ENCODE measurements around the gene DEFB118. TPM values are rescaled to one million over a fixed set of nuclear protein-coding genes. Genes with fewer than 3 reads are reported as not detected.
"Not testable (repeated sequence)": the region's sequence is repeated elsewhere in the genome, so short reads cannot be mapped to it uniquely, and the experiment has no call there.

DEFB118 gene
- total RNA-seq, 1 experiment from 2014 or later, result not detected

DNA sequence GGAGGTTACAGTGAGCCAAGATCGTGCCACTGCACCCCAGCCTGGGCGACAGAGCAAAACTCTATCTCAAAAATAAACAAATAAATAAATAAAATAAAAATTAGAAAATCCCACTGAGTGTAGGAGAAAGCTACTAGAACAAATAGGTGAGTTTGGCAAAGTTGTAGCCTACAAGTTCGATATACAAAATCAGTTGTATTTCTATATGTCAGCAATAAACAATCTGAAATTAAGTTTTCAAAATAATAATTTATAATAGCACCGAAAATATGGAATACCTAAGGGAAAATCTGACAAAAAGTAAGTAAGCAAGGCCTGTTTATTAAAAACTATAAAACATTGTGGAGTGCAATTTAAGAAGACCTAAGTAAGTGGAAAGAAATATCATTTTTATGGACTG, 5.1 kb upstream of the DEFB118 start:
- Histone ChIP-seq H3K9me3 (ENCODE audit: control insufficient read depth, low read depth, low read length) (peaks cover 61% of the 10 kb centered on the region), H3K14ac (ENCODE audit: insufficient read depth, low read length) (no peak overlapping the region)

DNA sequence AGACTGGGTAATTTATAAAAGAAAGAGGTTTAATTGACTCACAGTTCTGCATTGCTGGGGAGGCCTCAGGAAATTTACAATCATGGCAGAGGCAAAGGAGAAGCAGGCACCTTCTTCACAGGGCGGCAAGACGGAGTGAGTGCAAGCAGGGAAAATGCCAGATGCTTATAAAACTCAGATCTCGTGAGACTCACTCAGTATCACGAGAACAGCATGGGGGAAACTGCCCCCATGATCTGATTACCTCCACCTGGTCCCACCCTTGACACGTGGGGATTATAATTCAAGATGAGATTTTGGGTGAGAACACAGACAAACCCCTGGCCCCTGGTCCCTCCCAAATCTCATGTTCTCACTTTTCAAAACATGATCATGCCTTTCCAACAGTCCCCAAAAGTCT, 4.1 kb upstream of the DEFB118 start:
- not testable (repeated sequence) for H2AFZ ChIP-seq (ENCODE audit: low read length); H3K4me3 Mint-ChIP-seq; H3K79me2 ChIP-seq (ENCODE audit: insufficient read depth, low read length); DNase-seq; H3K9ac ChIP-seq (ENCODE audit: extremely low read depth, insufficient read length, low read length); H2BK120ac ChIP-seq (ENCODE audit: low read depth, low read length, poor library complexity, severe bottlenecking); H3K14ac ChIP-seq (ENCODE audit: insufficient read depth, low read length); H3K27ac ChIP-seq (ENCODE audit: insufficient read length, low read depth, low read length); H2BK15ac ChIP-seq (ENCODE audit: low read depth, low read length); H3K18ac ChIP-seq (ENCODE audit: insufficient read length, low read depth, low read length); H3K4me2 ChIP-seq (ENCODE audit: insufficient read depth, insufficient read length, low read length); H4K5ac ChIP-seq (ENCODE audit: insufficient read length, low read depth, low read length); H2AK5ac ChIP-seq (ENCODE audit: insufficient read length, low read length); H3K23ac ChIP-seq (ENCODE audit: insufficient read length, low read depth, low read length); H3K79me1 ChIP-seq (ENCODE audit: insufficient read depth, low read depth, low read length, poor library complexity, severe bottlenecking); H3K4me1 ChIP-seq (ENCODE audit: insufficient read depth, low read length); H4K91ac ChIP-seq (ENCODE audit: insufficient read length, low read depth, low read length); H3T11ph ChIP-seq (ENCODE audit: low read length); H3K4me1 Mint-ChIP-seq; H3K27me3 ChIP-seq (ENCODE audit: insufficient read depth, low read length); H3K27ac Mint-ChIP-seq; H3K56ac ChIP-seq (ENCODE audit: insufficient read length, low read depth, low read length); H3K23me2 ChIP-seq (ENCODE audit: insufficient read length, low read depth, low read length, poor library complexity, severe bottlenecking); H2BK20ac ChIP-seq (ENCODE audit: low read depth, low read length, poor library complexity, severe bottlenecking); H2BK5ac ChIP-seq (ENCODE audit: insufficient read length, low read length); H3K4ac ChIP-seq (ENCODE audit: low read depth, low read length); H2BK12ac ChIP-seq (ENCODE audit: insufficient read length, low read depth, low read length); H3K27me3 Mint-ChIP-seq (ENCODE audit: low read depth); H4K20me1 ChIP-seq (ENCODE audit: control insufficient read depth, insufficient read depth, insufficient read length); H4K8ac ChIP-seq (replicated peaks; ENCODE audit: insufficient read length, low read depth, low read length)
- H3K36me3 Mint-ChIP-seq (ENCODE audit: insufficient read depth in 1 of 3, low read depth in 3 of 3), result peaks cover 4 to 26% (median 8%) of the 10 kb centered on the region in 3 experiments; a peak in 5 of 7 replicates
- peaks cover 81 to 88% of the 10 kb centered on the region in 2 experiments for H3K9me3 Mint-ChIP-seq
- no CpG with 5 or more reads among the region's 5 CpGs for WGBS (ENCODE audit: extremely low coverage, insufficient read length, low lambda C conversion rate)
- peaks cover 65% of the 10 kb centered on the region for H3K9me3 ChIP-seq (ENCODE audit: control insufficient read depth, low read depth, low read length)

More for the DNA sequence above, 5.1 kb upstream of the DEFB118 start:
- H3K27me3 ChIP-seq (ENCODE audit: insufficient read depth, low read length), result no peaks in the 10 kb centered on the region
- H3K4ac ChIP-seq (ENCODE audit: low read depth, low read length), result no peak overlapping the region
- no peak overlapping the region for H2BK12ac ChIP-seq (ENCODE audit: insufficient read length, low read depth, low read length)
- H3K23me2 ChIP-seq (ENCODE audit: insufficient read length, low read depth, low read length, poor library complexity, severe bottlenecking), result no peaks in the 10 kb centered on the region
- H3K4me3 Mint-ChIP-seq, result no peak overlapping the region
- no peaks in the 10 kb centered on the region for H3K79me2 ChIP-seq (ENCODE audit: insufficient read depth, low read length)
- H3K4me1 Mint-ChIP-seq, result no peaks in the 10 kb centered on the region
- no peak overlapping the region for H2BK15ac ChIP-seq (ENCODE audit: low read depth, low read length)
- H2BK20ac ChIP-seq (ENCODE audit: low read depth, low read length, poor library complexity, severe bottlenecking), result no peak overlapping the region
- no peak overlapping the region for H3T11ph ChIP-seq (ENCODE audit: low read length)
- H4K8ac ChIP-seq (replicated peaks; ENCODE audit: insufficient read length, low read depth, low read length), result no peak overlapping the region
- H4K5ac ChIP-seq (ENCODE audit: insufficient read length, low read depth, low read length), result no peak overlapping the region
- no peak overlapping the region for H3K18ac ChIP-seq (ENCODE audit: insufficient read length, low read depth, low read length)
- no peak overlapping the region for H3K9ac ChIP-seq (ENCODE audit: extremely low read depth, insufficient read length, low read length)
- TF ChIP-seq, protein P1, sequence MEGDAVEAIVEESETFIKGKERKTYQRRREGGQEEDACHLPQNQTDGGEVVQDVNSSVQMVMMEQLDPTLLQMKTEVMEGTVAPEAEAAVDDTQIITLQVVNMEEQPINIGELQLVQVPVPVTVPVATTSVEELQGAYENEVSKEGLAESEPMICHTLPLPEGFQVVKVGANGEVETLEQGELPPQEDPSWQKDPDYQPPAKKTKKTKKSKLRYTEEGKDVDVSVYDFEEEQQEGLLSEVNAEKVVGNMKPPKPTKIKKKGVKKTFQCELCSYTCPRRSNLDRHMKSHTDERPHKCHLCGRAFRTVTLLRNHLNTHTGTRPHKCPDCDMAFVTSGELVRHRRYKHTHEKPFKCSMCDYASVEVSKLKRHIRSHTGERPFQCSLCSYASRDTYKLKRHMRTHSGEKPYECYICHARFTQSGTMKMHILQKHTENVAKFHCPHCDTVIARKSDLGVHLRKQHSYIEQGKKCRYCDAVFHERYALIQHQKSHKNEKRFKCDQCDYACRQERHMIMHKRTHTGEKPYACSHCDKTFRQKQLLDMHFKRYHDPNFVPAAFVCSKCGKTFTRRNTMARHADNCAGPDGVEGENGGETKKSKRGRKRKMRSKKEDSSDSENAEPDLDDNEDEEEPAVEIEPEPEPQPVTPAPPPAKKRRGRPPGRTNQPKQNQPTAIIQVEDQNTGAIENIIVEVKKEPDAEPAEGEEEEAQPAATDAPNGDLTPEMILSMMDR (conservative IDR thresholded peaks at IDR 0.05), result no peak
- no peak for DNase-seq
- H3K56ac ChIP-seq (ENCODE audit: insufficient read length, low read depth, low read length), result no peak overlapping the region
- H3K27ac ChIP-seq (ENCODE audit: insufficient read length, low read depth, low read length), result no peak overlapping the region
- no peak overlapping the region for H3K4me2 ChIP-seq (ENCODE audit: insufficient read depth, insufficient read length, low read length)
- H2AK5ac ChIP-seq (ENCODE audit: insufficient read length, low read length), result no peak overlapping the region
- H3K27me3 Mint-ChIP-seq (ENCODE audit: low read depth), result peaks cover 1% of the 10 kb centered on the region
- H2AFZ ChIP-seq (ENCODE audit: low read length), result no peak overlapping the region
- no CpG with 5 or more reads among the region's 4 CpGs for WGBS (ENCODE audit: extremely low coverage, insufficient read length, low lambda C conversion rate)
- H3K4me1 ChIP-seq (ENCODE audit: insufficient read depth, low read length), result no peaks in the 10 kb centered on the region
- no peak overlapping the region for H3K23ac ChIP-seq (ENCODE audit: insufficient read length, low read depth, low read length)
- no peak overlapping the region for H3K27ac Mint-ChIP-seq
- H3K36me3 Mint-ChIP-seq (ENCODE audit: insufficient read depth in 1 of 3, low read depth in 3 of 3), result peaks cover 4 to 20% (median 8%) of the 10 kb centered on the region in 3 experiments; a peak in 5 of 7 replicates
- no peak overlapping the region for H4K91ac ChIP-seq (ENCODE audit: insufficient read length, low read depth, low read length)
- no peak overlapping the region for H2BK120ac ChIP-seq (ENCODE audit: low read depth, low read length, poor library complexity, severe bottlenecking)
- H3K9me3 Mint-ChIP-seq, result peaks cover 82 to 88% of the 10 kb centered on the region in 2 experiments
- no peaks in the 10 kb centered on the region for H3K79me1 ChIP-seq (ENCODE audit: insufficient read depth, low read depth, low read length, poor library complexity, severe bottlenecking)
- no peak overlapping the region for H2BK5ac ChIP-seq (ENCODE audit: insufficient read length, low read length)
- no peaks in the 10 kb centered on the region for H4K20me1 ChIP-seq (ENCODE audit: control insufficient read depth, insufficient read depth, insufficient read length)

Data from H9 (cell line).